NOMO-1 (cell line): Measurements from ENCODE around the gene DLX3.

Experiments
- DNase-seq, 2 experiments: peaks; one replicate each; lab custom pipeline; 2025; ENCODE audit not compliant: unreplicated experiment in 2 of 2; lab: John Stamatoyannopoulos, UW

DLX3 gene

GRCh38 chr17:50024808-50025207 is 29.8 kb upstream of the DLX3 start:
- DNase-seq = no peak

DNA sequence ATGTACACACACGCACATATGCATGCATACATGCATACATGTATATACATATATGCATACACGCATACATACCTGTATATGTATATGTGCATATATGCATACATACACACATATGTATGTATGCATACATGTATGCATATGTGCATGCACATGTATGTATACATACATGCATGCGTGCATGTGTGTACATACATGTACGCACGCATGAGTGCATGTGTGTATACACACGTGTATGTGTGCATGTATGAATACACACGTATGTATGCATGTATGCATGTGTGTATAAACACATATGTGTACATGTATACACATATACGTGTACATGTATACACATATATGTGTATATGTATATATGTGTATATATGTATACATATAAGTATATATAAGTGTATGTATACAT is 28.5 kb upstream of the DLX3 start:
- no peak for DNase-seq

DNA sequence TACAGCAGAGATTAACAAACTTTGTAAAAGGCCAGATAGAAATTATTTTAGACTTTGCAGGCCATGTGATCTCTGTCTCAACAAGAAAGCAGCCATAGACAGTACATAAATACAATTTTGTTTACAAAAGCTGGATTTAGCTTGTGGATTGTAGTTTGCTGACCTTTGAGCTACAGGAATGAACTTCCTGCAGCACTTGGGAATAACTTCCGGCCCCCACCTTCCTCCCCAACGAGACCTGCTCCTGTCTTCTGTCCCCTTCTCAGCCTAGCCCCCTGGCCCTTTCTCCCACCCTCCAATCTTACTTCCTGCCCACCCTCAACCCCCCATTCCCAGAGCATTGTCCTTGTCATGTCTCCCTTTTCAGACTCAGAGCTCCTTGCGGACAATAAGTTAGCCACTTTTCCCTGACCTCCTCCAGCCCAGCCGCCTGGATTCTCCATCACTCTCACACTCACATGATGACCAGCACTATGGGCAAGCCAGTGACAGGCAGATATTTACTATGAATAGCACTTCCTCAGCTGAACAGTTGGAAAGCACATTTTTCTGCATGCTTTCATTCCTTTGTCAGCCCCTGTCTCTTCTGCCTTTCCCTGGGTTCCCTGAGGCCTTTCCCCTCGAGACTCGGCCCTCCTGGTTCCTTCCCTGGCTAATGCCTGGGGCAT is 27.6 kb upstream of the DLX3 start:
- no peak for DNase-seq

GRCh38 chr17:50021681-50022370 is 26.8 kb upstream of the DLX3 start:
- no peak for DNase-seq

DNA sequence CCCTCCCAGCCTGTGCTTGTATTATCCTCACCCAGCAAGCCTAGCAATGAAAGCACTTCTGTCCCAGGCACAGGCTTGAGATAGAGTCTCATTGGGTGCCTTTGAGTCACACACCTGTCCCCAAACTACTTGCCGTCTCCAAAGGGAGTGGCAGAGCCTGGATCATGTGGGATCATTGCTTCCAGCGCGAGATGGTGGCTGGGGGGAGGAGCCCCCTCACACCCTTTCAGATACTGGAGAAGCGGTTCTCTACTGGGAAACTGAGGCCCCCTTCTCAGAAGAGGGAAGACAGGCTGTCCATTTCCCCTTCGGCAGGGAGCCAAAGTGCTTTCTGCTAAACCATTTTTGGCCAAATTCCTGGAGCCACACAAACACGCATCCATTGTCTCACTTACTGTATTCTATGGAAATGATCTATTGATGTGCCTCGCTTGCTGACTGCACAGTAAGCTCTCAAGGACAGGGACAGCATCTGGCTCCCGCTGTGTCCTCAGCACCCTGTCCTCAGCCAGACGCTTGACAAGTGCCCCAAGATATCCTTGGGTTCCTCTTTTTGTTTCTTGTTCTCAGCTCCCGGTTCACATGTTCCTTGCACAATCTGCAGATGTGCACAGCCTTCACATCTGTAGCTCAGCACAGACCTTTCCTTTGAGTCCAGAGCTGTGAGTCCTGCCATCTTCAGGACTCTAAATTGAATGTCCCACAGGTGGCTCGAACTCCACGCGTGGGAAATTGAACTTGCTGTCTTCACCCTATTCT is 26.0 kb upstream of the DLX3 start:
- DNase-seq = peak; percentile 10 to 54

- no peak for DNase-seq
These were observed 23.9 kb upstream of the DLX3 start for GRCh38 chr17:50018909-50019308.

DNA sequence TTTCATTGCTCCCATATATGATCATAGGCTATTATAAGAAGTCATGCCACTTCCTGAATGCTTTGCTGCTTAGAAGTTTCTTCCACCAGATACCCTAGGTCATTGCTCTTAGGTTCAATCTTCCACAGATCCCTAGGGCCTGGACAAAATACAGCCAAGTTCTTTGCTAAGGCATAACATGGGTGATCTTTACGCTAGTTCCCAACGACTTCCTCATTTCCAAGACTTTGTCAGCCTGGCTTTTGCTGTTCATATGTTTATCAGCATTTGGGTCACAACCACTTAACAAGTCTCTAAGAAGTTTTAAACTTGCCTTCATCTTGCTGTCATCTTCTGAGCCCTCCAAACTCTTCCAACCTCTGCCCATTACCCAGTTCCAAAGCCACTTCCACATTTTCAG is 20.1 kb upstream of the DLX3 start:
- no peak for DNase-seq

- no peak for DNase-seq
These were observed 19.6 kb upstream of the DLX3 start for GRCh38 chr17:50014471-50015088.

- DNase-seq = no peak
These were observed 18.1 kb upstream of the DLX3 start for GRCh38 chr17:50013079-50013478.

GRCh38 chr17:50009282-50009681 is 14.3 kb upstream of the DLX3 start:
- DNase-seq = no peak

GRCh38 chr17:50003911-50004310 is 8.9 kb upstream of the DLX3 start:
- DNase-seq = no peak

GRCh38 chr17:49998836-49999511 is 4.0 kb upstream of the DLX3 start:
- DNase-seq = no peak

DNA sequence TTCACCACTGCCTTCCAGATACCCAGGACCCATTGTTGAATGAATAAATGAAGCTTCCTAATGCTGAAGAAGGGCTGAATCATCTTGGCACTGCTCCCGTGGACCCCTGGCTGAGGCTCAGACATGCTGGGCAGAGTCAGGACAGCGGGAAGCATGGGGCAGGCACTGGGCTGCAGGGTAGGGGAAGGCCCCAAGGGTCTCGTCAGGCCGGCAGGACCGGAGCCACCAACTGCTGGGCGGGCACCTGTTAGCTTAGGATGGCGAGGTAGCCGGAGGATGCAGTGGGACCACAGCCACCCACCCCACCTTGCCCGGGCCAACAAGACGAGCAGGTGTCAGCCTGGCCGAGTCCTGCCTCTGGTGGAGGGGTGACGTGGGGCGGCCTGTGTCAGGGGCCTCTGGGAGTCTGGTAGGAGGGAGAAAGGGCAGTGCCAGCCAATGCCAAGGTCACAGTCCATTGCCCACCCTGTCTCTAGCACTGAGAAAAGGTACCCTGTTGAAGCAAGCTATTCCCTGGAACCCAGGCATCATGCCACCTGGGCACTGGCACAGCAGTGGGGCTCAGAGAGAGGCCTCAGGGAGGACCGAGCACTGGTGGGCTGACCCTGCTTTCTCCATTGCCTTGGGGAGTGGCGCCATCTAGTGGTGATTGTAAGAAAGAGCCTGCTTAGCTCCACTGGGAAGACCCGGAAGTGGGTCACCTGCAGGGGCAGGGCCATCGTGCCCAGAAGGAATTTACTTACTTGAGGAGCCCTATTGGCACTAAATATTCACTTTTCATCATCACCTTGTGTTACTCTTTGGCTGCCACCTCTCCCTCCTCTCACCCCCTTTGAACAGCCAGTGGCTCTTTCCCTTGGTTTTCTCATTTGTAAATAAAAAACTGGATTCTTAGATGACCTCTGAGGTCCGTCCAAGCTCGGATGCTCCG is 3.0 kb upstream of the DLX3 start:
- DNase-seq = peak; percentile 60 to 87

DNA sequence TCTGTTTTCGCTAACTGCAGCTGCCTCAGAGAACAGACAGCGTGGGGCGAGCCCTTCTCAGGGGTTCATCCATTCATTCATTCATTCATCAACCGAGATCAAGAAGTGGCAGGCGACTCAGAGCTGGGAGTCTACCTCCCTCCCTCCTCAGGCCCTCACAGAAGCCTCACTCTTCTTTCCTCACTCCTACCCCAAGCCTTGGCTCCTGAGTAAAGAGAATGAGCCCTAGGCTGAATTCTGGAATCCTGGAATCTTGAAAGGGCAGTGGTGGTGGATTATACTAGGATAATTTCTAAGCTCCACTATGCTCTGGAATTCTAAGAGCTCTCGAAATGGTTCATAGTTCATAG is 2.3 kb upstream of the DLX3 start:
- DNase-seq = no peak

DNA sequence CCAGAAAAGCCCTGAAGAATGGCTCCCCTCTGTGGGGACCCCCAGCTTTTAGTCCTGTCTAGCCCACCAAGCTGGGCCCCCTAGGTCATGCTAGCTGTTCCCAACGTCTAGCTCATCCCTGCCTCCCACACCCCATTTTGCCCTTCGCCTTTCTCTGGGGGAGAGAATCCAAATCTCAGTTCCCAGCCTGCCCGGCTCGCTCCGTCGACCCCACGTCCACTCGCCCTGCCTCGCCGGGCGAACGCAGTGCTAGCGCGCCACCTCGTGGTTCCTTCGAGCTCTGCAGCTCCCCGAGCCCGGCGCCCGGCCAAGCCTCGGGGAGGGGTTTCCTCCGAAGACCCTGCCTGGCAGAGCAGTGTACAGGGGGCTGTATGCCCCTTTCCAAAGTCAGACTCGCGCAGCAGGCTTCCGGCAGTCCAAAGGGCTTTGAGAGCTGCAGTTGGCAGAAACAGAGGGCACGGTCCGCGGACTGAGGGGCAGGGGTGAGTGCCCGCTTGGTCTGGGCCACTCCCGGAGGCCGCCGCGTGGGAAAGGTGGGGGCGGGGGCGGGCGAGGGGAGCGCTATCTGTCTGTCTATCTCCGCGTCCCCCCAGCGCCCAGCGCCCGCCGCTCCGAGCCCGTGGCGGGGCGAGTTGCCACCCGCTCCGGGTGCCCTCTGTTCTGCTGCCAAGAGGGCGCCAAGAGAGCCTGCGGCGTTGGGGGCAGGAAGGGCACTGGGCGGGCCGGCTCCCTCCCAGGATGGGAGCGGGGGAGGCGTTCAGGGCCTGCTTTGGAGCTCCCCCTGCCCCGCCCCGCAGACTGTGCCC is 1.7 kb upstream of the DLX3 start:
- peak; percentile 10 to 49 for DNase-seq

GRCh38 chr17:49996121-49996494 is 1.1 kb upstream of the DLX3 start:
- DNase-seq = no peak

- DNase-seq = peak in 1 of 2 experiments; percentile 3
These were observed 654 bp downstream of the DLX3 start for GRCh38 chr17:49994085-49995054.
